AG04450 (cell line): Measurements from ENCODE around the gene DDAH1. TPM values are rescaled to one million over a fixed set of nuclear protein-coding genes. Genes with fewer than 3 reads are reported as not detected.

ENCODE experiments used
- CTCF ChIA-PET: fragments of 300-600, 350-600 bp; formaldehyde crosslinking; extraction: SDS; loops from one replicate; lab custom pipeline; 2022; ENCODE audit warnings: antibody characterized with exemption, inconsistent platforms; lab: Charles Lee
- POLR2A ChIA-PET: fragments of 350-600 bp; formaldehyde crosslinking; extraction: SDS; loops from one replicate; lab custom pipeline; 2021; ENCODE audit warnings: antibody characterized with exemption, inconsistent platforms; lab: Yijun Ruan, JAX
- DNase-seq: peaks from one replicate; pipeline ENCODE4 v3.0.0-alpha.2; 2011; ENCODE audit warnings: low read depth, low spot score
- H3K27ac ChIP-seq: one replicate; pipeline ENCODE4 v1.5.1; 2012; ENCODE audit warnings: low read depth, low read length, control low read depth
- H3K27me3 ChIP-seq: one replicate; pipeline ENCODE4 v1.6.0; 2012; ENCODE audit warnings: low read length; ENCODE audit not compliant: control insufficient read depth, insufficient read depth
- H3K4me3 ChIP-seq: 2 replicates; pipeline ENCODE4 v1.5.1; 2011; ENCODE audit warnings: mild to moderate bottlenecking, low read depth, low read length, control low read depth
- H3K9me3 ChIP-seq: 2 replicates; pipeline ENCODE4 v1.5.1; 2012; ENCODE audit warnings: low read length; ENCODE audit not compliant: control insufficient read depth, insufficient read depth
- CTCF ChIP-seq: IDR thresholded peaks from 2 replicates; pipeline ENCODE4 v1.5.1; 2011; ENCODE audit warnings: low read depth, low read length, control low read depth, inconsistent platforms
- polyA plus RNA-seq: library from polyadenylated mRNA; depleted of rRNA; stranded (reverse); fragments of >200 nt; gene quantifications from 2 replicates; pipeline ENCODE4 v1.2.3, GENCODE V29; 2011; rRNA removed
- small RNA-seq: library from RNA; depleted of rRNA; stranded (forward); fragments of <200 nt; gene quantifications from one replicate; pipeline ENCODE3, GENCODE V24; 2012; ENCODE audit warnings: low read depth; ENCODE audit not compliant: insufficient read length

The DDAH1 gene
- polyA plus RNA-seq, 1 experiment: 102 TPM

- Histone ChIP-seq H3K9me3 (no peaks in the 10 kb centered on the region), H3K4me3 (no peak overlapping the region), H3K27me3 (no peaks in the 10 kb centered on the region), H3K27ac (no peak overlapping the region)
- TF ChIP-seq CTCF: no peak
- ChIA-PET POLR2A (no interaction called here), CTCF (interaction anchor here (1.2 kb wide), 2 partner anchors 9 to 324 kb away, joined by 7 to 16 read pairs; partner anchors contain the start of gene C1orf52)
- DNase-seq: no peak
Measured at GRCh38 chr1:85268801-85269585, 196.0 kb downstream of the DDAH1 start.

Small RNA genes within 50 kb of the gene (small RNA-seq; reads per million reads assigned to genes)
- not detected for gene RF00019

Other genes with a start within 250 kb of the DDAH1 start
- 28.0 and 31.2 TPM in 2 replicates for gene C1orf52, start 205.5 kb downstream of the DDAH1 start, polyA plus RNA-seq
- 17.2 and 19.4 TPM in 2 replicates for gene BCL10, start 188.5 kb downstream of the DDAH1 start, polyA plus RNA-seq
- gene CCN1, start 115.6 kb upstream of the DDAH1 start, polyA plus RNA-seq: 194 and 206 TPM in 2 replicates
- gene ZNHIT6, start 243.3 kb upstream of the DDAH1 start, polyA plus RNA-seq: 18.9 and 19.2 TPM in 2 replicates